ENCODE measurements around the gene WDR37.
"Not testable (repeated sequence)": the region's sequence is repeated elsewhere in the genome, so short reads cannot be mapped to it uniquely, and the experiment has no call there.

WDR37 gene

GRCh38 chr10:1104971-1105370 is 48.8 kb downstream of the WDR37 start:
- DNase-seq (ENCODE audit: low spot score): no peak

DNA sequence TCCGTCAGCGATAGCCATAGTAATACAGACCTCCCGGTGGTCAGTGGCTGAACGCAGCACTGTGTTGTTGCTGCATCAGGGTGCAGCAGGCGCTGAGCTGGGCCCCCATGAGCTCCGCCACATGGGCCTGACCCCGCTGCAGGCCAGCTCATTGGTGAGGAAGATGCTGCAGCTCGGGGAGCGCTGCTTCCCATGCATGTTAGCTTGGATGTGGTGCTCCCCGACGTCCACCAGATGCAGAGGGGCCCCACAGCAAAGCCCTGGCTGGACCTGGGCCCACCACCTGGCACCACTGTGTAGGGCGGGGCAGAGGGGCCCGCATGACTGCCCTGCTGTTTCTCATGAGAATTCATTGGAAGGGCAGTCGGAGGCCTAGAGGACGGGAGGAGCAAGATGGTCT is 50.8 kb downstream of the WDR37 start:
- no peak for DNase-seq (ENCODE audit: low spot score)

DNA sequence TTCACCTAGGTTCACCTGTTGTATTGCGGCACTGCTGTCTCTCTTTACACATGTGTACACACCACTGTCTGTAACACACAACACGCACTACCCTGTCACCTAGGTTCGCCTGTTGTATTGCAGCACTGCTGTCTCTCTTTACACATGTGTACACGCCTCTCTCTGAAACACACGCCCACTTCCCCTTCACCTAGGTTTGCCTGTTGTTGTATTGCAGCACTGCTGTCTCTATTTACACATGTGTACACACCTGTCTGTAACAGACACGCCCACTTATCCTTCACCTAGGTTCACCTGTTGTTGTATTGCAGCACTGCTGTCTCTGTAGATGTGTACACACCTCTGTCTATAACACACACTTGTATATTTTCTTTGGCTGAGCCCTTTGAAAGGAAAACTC is 51.5 kb downstream of the WDR37 start:
- DNase-seq (ENCODE audit: low spot score): no peak

DNA sequence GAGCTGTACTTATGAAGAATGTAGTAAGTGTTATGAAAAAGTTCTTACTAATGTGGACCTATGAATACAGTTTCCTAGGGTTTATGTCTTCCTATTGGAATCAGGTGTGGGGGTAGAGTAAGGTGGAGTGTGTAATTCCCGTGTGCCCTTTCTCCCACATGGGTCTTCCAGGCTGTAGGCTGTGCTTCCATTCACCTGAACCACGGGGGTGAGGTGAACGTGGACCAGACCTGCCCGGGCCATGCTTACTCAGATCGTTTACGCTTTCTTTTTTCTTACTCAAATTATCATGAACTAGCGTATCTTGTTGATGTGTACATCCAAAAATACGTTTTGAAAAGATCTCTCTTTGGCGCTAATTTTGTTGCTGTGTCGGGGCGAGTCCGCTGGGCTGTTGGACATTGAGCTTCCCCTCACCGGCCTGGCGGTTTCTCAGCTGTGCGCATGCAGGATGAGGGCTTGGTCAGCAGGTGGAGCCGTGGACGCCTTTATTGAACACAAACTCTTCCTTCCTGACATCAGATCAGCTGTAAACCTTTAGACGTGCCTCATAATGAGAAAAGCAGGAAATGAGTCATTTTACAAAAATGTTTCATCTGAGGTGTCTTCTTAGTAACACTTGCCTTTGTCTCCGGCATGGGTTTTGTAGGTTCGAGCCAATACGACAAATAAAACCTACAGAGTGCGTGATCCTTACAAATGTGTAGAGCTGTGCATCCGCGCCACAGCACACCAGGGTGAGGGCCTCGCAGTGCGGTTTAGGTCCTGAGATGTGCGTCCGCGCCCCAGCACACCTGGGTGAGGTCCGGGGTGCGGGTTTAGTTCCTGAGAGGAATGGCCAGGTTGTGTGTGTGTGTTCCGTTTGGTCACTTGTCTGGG is 53.8 kb downstream of the WDR37 start:
- DNase-seq (ENCODE audit: low spot score): peak; percentile 81

- no peak for DNase-seq (ENCODE audit: low spot score)
These were observed 54.5 kb downstream of the WDR37 start for GRCh38 chr10:1110674-1111119.

- DNase-seq (ENCODE audit: low spot score): no peak
These were observed 58.1 kb downstream of the WDR37 start for GRCh38 chr10:1114315-1114714.

DNA sequence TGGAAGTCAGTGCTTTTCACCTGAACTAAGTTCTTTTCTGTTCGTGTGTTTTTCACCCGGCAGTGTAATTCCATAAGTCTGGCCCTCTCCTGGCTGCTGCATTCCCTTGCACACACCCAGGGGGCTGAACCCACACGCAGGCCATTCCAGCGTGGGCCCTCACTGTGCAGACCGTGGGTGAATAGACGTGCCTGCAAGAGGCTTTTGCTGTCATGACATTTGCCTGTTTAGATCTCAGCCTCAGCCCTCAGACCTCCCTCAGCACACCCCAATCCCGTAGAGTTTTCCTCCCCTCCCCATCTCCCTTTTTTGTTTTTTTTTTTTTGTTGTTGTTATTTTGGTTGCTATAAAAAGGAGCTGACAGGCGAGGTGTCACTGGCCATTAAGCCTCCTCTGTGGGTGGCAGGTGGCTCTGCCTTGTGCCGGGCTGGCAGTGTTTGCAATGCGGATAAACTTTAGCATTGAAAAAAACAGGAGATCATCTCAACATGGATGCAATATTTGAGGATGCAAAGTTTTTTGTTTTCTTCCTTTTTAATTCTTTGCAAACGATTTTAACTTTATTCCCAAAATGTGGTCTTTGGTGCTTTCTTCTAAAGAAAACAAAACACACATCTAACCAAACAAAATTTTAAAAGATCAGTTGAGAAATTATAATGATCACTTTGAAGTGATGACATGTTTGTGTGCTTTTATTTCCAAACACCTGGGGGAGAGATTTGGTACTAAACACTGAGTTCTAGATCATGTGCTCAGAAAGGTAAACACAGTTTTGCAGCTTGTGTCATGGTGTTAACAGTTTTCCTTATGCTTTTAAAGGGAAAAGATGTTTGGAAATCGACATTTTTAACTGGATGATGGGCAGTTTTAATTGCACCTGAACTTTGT is 58.8 kb downstream of the WDR37 start:
- no peak for DNase-seq (ENCODE audit: low spot score)

DNA sequence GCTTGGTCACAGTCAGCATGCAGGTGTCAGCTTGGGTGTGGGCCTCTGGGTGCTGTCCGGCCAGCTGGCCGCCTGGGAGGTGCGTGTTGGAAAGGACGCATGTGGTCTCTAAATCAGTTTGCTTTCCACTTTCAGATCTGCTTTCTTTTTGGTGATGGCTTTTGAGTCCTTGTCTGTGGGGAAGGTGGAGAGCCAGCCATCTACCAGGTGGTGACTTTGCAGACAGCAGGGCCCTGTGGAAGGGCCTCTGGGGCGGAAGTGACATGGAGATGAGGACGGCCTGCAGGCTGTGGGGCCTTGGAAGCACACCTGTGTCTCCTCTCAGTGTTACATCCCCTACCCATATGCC is 59.4 kb downstream of the WDR37 start:
- no peak for DNase-seq (ENCODE audit: low spot score)

DNA sequence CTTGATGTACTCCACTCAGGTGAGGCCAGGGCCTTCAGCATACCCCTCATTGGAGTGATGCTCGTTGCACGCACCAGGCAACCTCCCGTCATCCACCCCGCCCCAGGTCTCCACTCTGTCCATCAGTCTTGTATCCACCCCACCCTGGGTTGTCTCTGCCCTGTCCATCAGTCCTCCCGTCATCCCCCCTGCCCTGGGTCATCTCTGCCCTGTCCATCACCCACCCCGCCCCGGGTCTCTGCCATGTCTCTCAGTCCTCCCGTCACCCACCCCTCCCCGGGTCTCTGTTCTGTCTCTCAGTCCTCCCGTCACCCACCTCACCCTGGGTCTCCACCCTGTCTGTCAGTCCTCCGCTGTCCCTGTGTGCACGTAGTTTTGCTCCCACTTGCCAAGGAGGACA is 59.9 kb downstream of the WDR37 start:
- no peak for DNase-seq (ENCODE audit: low spot score)

GRCh38 chr10:1116696-1117280 is 60.6 kb downstream of the WDR37 start:
- DNase-seq (ENCODE audit: low spot score): no peak

- no peak for DNase-seq (ENCODE audit: low spot score)
These were observed 61.5 kb downstream of the WDR37 start for GRCh38 chr10:1117651-1118050.

DNA sequence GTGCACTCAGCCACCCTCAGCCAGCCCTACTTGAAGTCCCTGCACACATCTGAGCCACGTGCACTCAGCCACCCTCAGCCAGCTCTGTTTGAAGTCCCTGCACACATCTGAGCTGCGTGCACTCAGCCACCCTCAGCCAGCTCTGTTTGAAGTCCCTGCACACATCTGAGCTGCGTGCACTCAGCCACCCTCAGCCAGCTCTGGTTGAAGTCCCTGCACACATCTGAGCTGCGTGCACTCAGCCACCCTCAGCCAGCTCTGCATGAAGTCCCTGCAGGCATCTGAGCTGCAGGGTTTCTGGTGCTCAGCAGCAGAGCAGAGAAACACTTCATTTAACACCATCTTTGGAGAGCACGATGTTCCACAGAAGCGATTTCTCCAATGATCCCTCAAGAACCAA is 62.1 kb downstream of the WDR37 start:
- not testable (repeated sequence) for DNase-seq (ENCODE audit: low spot score)

DNA sequence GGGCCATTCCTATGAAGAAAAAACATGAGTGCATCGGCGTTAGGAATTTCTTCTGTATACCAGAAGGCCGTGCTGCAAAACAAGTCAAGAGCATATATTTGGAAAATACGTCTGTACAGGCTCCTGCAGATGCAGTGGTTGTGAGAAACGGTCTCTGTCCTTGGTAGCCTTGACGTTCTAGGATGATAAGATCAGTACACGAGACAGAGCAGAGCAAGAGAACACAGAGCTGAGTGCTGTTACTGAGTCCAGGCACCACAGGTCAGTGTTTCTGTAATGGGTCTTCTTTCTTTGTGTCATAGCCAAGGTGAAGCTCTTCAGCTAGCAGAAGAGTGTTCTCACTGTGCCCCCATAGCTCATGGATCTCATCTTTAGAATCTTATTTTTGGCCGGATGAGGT is 62.8 kb downstream of the WDR37 start:
- no peak for DNase-seq (ENCODE audit: low spot score)

DNA sequence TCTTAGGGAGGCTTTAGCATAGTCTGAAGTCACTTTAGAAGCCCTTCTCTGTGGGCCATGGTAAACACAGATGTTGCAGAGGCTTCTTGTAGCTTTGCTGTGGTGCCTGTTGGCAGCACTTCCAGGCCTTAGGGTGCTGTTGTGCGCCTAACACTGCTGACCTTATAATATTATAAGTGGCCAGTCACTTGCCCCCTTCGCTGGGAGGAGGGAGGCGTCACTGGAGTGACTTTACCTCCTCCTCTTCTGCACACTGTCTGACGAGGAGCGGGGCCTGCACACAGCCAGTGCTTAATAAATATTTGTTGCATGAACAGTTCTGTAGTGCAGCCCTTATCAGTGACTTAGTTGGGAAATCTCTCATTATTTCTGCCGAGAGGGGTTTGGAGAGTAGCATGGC is 63.3 kb downstream of the WDR37 start:
- no peak for DNase-seq (ENCODE audit: low spot score)

GRCh38 chr10:1120306-1120705 is 64.1 kb downstream of the WDR37 start:
- DNase-seq (ENCODE audit: low spot score): no peak

DNA sequence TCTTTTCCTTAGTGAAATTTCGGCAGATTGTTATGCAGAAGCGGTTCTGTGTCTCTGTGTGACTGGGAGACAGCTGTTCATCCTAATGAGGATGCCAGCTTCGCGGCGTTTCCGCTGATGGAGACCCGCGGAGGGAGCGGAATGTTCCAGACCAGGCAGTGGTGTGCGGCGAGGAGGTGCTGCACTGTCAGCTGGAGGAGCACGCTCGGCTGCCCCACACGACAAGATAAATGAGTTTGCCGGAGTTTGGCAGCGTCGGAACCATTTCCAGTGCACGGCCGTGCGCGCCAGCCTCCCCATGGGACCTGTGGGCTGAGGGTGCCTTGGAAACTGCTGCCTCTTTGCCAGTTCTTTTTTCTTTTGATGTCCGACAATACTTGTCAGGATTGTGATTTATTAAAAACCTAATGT is 64.6 kb downstream of the WDR37 start:
- DNase-seq (ENCODE audit: low spot score): no peak

DNA sequence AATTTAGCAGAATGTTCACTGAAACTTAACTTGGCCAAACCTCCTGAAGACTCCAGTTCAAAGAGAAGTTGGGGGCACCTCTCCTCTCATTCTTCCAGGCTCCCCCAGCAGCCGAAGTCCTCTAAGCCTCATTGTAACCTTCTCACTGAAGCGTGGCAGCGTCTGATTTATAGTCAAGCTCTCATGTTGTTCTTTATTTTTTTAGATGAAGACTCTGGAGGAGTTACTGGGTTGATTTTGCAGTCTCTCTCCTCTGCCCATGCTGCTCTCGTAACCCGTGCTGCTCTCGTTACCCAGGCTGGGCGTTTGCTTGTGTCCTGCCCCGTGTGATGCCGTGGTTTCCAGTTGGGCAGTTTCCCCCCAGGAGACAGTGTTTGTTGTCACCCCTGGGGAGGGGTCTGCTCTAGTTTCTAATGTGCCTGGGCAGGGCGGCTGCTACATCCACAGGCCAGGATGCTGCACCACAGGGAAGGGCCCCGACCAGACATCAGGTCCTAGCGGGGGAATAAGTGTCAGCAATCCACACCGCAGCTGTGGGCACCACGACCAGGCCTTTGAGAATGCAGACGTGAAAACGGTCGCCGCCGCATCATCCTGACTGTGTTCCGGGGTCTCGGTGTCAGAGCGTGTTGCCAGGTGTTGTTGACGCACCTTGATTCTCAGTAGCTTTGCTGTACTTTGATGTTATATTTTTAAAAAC is 65.2 kb downstream of the WDR37 start:
- no peak for DNase-seq (ENCODE audit: low spot score)

DNA sequence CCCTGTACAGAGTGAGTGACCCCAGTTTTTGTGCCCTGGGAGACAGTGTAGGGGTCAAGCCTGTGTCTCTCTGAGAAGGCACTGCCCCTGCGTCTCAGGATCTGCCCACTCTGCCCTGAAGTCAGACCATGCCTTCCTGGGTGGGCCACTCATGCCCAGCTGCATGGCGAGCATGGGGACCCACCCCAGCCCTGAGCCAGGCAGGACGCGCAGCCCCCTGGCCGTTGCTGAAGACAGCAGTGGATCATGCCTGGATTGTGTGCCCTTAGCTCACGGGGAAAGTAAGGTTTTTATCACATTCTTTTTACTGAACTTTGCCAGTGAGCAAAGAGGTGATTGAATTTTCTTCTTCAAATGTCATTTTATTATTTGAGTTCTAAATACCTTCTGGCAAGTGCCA is 66.2 kb downstream of the WDR37 start:
- DNase-seq (ENCODE audit: low spot score): no peak

GRCh38 chr10:1123198-1123597 is 67.0 kb downstream of the WDR37 start:
- DNase-seq (ENCODE audit: low spot score): no peak

DNA sequence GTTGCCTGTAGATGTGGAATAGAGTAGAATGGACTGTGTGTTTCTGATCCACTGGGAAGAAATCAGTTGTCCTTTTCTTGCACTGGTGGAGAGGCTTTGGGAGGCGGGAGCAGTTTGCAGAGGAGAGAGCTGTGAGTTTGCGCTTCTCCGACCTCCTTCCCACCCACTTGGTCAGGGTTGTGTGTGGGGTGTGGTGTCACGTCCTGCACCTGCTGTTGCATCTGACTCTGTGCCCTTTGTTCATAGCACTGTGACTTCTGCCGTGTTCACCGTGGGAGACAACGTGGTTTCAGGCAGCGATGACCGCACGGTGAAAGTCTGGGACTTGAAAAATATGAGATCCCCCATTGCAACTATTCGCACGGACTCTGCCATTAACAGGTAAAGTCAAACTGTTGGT is 67.8 kb downstream of the WDR37 start:
- no peak for DNase-seq (ENCODE audit: low spot score)

DNA sequence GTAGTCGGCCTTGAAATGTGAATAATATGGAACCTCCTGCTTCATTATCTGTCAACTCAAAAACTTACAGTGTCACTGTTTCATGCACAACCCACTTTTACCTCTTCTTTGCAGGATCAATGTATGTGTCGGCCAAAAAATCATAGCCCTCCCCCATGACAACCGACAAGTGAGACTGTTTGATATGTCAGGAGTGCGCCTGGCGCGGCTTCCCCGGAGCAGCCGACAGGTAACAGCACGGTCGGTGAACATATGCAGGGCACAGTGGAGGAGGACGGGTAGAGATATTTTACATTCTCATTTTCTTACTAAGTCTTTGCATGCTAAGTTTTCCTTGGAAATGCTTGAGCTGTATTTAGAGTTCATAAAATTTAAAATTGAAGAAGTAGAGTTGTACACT is 68.6 kb downstream of the WDR37 start:
- DNase-seq (ENCODE audit: low spot score): no peak

DNA sequence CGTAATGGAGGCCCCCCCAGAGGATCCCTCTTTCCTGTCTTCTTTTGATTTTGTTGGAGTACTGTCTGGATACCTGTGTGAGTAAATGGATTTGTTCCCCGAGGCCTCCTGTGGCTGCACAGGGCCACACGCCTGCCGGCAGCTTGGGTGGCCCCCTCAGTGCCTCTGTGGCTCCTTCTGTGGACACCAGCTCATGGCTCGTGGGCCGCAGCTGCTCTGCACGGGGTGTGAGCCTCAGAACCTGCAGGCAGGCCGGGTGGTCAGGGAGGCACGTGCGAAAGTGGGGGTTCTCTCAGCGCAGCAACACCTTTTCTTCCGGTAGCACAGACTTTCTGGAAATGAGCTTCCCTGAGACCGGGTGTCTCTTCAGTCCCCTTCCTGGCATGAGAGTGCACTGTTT is 70.3 kb downstream of the WDR37 start:
- DNase-seq (ENCODE audit: low spot score): no peak
